ENCODE results near the gene HSPA12A. TPM values are rescaled to one million over a fixed set of nuclear protein-coding genes. Genes with fewer than 3 reads are reported as not detected.
A peak's percentile ranks its signal among the peaks of the same experiment; 100 is the strongest.

HSPA12A gene
- total and polyA plus RNA-seq, 2 of the 13 experiments (the other 11 are each of a cell fraction or from before 2014, with no cell fraction given) = 6.4 to 13.6 TPM

DNA sequence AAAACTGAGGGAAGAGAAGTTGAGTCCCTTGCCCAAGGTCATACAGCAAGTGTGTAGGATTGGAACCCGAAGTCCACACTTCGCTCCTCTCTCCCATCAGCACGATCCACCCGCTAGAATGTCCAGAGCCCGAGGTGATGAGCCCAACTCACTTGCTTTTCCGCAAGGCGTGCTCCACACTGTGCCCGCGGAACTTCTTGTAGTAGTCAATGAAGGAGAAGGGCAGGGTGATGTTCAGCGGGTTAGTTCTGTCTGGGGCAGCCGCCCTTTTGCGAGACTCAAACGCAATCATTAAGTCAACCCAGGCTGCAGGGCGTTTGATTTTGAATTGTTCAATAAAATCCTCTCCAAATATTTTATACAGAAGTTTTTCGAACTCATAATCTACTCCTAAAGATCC is 63.0 kb downstream of the HSPA12A start (continued):
- TF ChIP-seq, protein P1, sequence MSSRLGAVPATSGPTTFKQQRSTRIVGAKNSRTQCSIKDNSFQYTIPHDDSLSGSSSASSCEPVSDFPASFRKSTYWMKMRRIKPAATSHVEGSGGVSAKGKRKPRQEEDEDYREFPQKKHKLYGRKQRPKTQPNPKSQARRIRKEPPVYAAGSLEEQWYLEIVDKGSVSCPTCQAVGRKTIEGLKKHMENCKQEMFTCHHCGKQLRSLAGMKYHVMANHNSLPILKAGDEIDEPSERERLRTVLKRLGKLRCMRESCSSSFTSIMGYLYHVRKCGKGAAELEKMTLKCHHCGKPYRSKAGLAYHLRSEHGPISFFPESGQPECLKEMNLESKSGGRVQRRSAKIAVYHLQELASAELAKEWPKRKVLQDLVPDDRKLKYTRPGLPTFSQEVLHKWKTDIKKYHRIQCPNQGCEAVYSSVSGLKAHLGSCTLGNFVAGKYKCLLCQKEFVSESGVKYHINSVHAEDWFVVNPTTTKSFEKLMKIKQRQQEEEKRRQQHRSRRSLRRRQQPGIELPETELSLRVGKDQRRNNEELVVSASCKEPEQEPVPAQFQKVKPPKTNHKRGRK (CRISPR knock-in tag; IDR thresholded peaks at IDR 0.05) = no peak
- no peak for TF ChIP-seq HOXA7 (CRISPR knock-in tag; IDR thresholded peaks at IDR 0.05)
- TF ChIP-seq, protein P2, sequence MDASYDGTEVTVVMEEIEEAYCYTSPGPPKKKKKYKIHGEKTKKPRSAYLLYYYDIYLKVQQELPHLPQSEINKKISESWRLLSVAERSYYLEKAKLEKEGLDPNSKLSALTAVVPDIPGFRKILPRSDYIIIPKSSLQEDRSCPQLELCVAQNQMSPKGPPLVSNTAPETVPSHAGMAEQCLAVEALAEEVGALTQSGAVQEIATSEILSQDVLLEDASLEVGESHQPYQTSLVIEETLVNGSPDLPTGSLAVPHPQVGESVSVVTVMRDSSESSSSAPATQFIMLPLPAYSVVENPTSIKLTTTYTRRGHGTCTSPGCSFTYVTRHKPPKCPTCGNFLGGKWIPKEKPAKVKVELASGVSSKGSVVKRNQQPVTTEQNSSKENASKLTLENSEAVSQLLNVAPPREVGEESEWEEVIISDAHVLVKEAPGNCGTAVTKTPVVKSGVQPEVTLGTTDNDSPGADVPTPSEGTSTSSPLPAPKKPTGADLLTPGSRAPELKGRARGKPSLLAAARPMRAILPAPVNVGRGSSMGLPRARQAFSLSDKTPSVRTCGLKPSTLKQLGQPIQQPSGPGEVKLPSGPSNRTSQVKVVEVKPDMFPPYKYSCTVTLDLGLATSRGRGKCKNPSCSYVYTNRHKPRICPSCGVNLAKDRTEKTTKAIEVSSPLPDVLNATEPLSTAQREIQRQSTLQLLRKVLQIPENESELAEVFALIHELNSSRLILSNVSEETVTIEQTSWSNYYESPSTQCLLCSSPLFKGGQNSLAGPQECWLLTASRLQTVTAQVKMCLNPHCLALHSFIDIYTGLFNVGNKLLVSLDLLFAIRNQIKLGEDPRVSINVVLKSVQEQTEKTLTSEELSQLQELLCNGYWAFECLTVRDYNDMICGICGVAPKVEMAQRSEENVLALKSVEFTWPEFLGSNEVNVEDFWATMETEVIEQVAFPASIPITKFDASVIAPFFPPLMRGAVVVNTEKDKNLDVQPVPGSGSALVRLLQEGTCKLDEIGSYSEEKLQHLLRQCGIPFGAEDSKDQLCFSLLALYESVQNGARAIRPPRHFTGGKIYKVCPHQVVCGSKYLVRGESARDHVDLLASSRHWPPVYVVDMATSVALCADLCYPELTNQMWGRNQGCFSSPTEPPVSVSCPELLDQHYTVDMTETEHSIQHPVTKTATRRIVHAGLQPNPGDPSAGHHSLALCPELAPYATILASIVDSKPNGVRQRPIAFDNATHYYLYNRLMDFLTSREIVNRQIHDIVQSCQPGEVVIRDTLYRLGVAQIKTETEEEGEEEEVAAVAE (CRISPR knock-in tag; IDR thresholded peaks at IDR 0.05; ENCODE audit: borderline replicate concordance) = no peak

DNA sequence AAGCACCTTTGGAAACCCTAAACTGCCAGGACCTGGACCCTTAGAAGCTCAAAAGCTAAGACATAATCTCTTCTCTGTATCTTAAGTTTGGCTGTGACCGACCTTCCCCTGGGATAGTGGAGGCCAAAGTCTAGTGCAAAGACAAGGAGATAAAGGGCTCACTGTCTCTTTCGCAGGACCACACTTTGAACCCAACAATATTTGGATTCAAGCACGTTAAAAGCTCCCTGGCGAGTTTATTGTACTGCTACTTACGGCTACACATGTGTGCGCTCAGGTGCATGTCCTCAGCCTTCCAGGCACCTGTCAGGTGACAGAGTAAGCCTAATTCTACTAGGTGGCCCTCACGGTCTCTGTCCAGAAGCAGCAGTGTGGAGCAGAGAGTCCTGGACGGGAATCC is 65.7 kb downstream of the HSPA12A start:
- Histone ChIP-seq H3K79me2 (ENCODE audit: insufficient read depth, low read length) (no peaks in the 10 kb centered on the region), H3K27ac (ENCODE audit: extremely low read length, insufficient read depth, low read length) (no peak overlapping the region), H4K20me1 (ENCODE audit: insufficient read depth, low read length) (no peaks in the 10 kb centered on the region), H3K9ac (ENCODE audit: insufficient read depth, low read depth, low read length) (no peak overlapping the region), H3K4me2 (ENCODE audit: low read depth, low read length) (no peak overlapping the region), H3K27me3 (ENCODE audit: control insufficient read depth in 1 of 2, insufficient read depth in 2 of 2, low read length in 2 of 2) (no peaks in the 10 kb centered on the region), H2AFZ (ENCODE audit: low read length) (no peak overlapping the region), H3K36me3 (replicated peaks in 1 of 2; ENCODE audit: control insufficient read depth in 1 of 2, insufficient read depth in 2 of 2, low read length in 2 of 2) (peaks cover 0 to 20% of the 10 kb centered on the region in 2 experiments; a peak in 3 of 5 replicates), H3K4me3 (replicated peaks in 1 of 3; ENCODE audit: insufficient read depth in 1 of 3, low read depth in 2 of 3, low read length in 3 of 3) (no peak overlapping the region), H3K4me1 (ENCODE audit: insufficient read depth, low read length) (peaks cover 18% of the 10 kb centered on the region), H3K9me3 (ENCODE audit: low read length) (no peaks in the 10 kb centered on the region)
- intact Hi-C loops (cut with micrococcal nuclease; ENCODE audit: unreplicated experiment) = no loop called here
- ChIA-PET CTCF (ENCODE audit: low intra/inter-chr PET ratio, low total read pairs) (no interaction called here), POLR2A (no interaction called here)
- DNase-seq (ENCODE audit: low spot score) (peak; percentile 9), ATAC-seq (peak; percentile 50), FAIRE-seq (no peak)
- in situ Hi-C loops (cut with HindIII; ENCODE audit: extremely low pct_ligation_motif_present, low pct_unique_long_range_greater_than_20kb) = loop anchor here (10.0 kb wide), 1 partner anchor 498 kb away; no protein-coding TSS in a partner anchor
- TF ChIP-seq TCF7 (IDR thresholded peaks at IDR 0.05; ENCODE audit: low read depth) = no peak
- TF ChIP-seq HNF4A (CRISPR knock-in tag; IDR thresholded peaks at IDR 0.05) = peak; percentile 51
- TF ChIP-seq, protein P3, sequence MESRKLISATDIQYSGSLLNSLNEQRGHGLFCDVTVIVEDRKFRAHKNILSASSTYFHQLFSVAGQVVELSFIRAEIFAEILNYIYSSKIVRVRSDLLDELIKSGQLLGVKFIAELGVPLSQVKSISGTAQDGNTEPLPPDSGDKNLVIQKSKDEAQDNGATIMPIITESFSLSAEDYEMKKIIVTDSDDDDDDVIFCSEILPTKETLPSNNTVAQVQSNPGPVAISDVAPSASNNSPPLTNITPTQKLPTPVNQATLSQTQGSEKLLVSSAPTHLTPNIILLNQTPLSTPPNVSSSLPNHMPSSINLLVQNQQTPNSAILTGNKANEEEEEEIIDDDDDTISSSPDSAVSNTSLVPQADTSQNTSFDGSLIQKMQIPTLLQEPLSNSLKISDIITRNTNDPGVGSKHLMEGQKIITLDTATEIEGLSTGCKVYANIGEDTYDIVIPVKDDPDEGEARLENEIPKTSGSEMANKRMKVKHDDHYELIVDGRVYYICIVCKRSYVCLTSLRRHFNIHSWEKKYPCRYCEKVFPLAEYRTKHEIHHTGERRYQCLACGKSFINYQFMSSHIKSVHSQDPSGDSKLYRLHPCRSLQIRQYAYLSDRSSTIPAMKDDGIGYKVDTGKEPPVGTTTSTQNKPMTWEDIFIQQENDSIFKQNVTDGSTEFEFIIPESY (CRISPR knock-in tag; IDR thresholded peaks at IDR 0.05) = peak; percentile 76
- TF ChIP-seq CCAR2 (optimal IDR thresholded peaks at IDR 0.05; ENCODE audit: low read depth, low read length) = no peak
- 40% methylated on average over 8 of the region's 8 CpGs for WGBS (ENCODE audit: low lambda C conversion rate)
- BruUV-seq (replicated peaks) = no TSS peak
